Heart left ventricle (tissue), 13 donors: Measurements from ENCODE around the gene MAST3.

ENCODE experiments used
- CTCF ChIP-seq, 12 donors: fragments of 200-600 bp; sonication (generic) in 4 of 12; IDR thresholded peaks; one replicate each; pipeline versions ENCODE4 v1.5.0 to v1.8.0; 2018 to 2022; ENCODE audit warnings: antibody characterized with exemption in 12 of 12, mild to moderate bottlenecking in 5 of 12
- POLR2A ChIP-seq, 2 donors: fragments of 450-650 bp; IDR thresholded peaks; one replicate each; pipeline ENCODE4 v1.6.1; 2017; ENCODE audit warnings: antibody characterized with exemption in 2 of 2, mild to moderate bottlenecking in 2 of 2, moderate library complexity in 2 of 2
- donor health status: ischemic (EF 13 %, LVEDD 7.1; RV severe dilation, severe dysfunction).
- donor health status: DM: no; HTN: yes; CAD: no.
- donor health status: DM: no; HTN: no; CAD: no.
- donor health status: ischemic (EF 25% LVEDD 6.9; RV normal size, moderate dysfunction).
- donor health status: ischemic (EF 25% LVEDD 5.7; RV mildly dilated, moderate dysfunction).
- donor health status: ischemic (EF 35%, LVEDD 5.7; RV mildly dilated, moderate dysfunction).
- donor health status: nonischemic (EF 11% LVEDD 7.7; RV severe dilation, severe dysfunction).
- donor health status: DM: yes; HTN: yes; CAD: no.
- donor health status: PGD.
- donor health status: ischemic (EF 29% LVEDD 5.4; RV normal size, mild dysfunction).
- donor health status: nonischemic (EF 23%, LVEDD 6.1; RV moderate dilation, normal function).

GRCh38 chr19:18191640-18192062, 94.1 kb downstream of the MAST3 start:
- TF ChIP-seq CTCF (IDR thresholded peaks at IDR 0.05) = peak in 1 of 12 donors; percentile 39
- no peak for TF ChIP-seq POLR2A (IDR thresholded peaks at IDR 0.05)
